A549 treated with ZK216348 at 1 μM for 4 hours (cell line): ENCODE measurements around the gene ASB16. TPM values are rescaled to one million over a fixed set of nuclear protein-coding genes. Genes with fewer than 3 reads are reported as not detected.

ENCODE experiments used
- total RNA-seq: library from RNA; stranded (reverse); fragments of 200-300 nt; extraction: Qiagen RNA extraction; gene quantifications from 5 replicates; pipeline ENCODE4 v1.2.3, GENCODE V29; 2022; ENCODE audit warnings: low read depth

The ASB16 gene
- total RNA-seq: 0.08 to 0.16 TPM (median 0.15 TPM) in 3 of 5 replicates, not detected in the others

GRCh38 chr17:44170499-44171201 lies at the start of gene ASB16:
Gene ASB16, plus strand, starts transcription at chr17:44170704. Its CDS starts 86 bp downstream, at chr17:44170790.

DNA sequence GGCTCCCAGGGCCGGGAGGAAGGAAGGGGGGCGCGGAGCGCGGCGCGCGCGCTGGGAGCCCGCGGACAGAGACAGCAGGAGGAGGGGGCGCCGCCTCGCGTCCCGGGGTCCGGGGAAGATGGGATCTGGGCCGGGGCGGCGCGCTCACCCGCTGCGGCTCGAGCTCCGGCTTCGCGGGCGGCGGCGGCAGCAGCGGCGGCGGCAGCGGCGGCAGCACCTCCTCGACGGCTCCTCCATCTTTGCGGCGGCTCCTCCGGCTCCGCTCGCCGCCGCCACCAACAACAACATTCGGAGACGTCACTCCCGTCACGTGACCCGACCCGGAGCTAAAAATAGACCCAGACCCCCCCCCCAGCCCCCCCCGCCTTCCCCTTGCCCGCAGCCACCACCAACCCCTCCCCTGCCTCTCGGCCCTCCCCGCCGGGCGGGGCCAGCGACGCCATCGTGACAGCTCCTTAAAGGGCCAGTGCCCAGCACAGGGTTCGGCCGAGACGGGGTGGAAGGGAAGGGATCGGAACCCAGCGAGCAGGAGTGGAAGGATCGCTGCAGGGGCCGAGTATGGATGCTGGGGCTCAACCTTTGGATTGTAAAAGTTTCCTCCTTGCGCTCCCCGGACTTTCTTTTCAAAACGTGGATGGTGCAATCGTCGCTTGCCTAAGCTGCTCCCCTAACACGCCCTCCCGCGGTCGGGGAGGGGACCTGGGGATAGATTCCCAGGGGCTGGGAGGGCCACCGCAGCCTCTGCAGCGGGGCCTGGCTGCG lies 47.0 kb upstream of the ASB16 start, which contains the start of gene HDAC5:
TSS of gene HDAC5 (minus strand) at position 286 of the 762 bp plus-strand sequence. CDS start 6,126 bp downstream, outside the sequence.

GRCh38 chr17:44186307-44187130 lies 16.0 kb downstream of the ASB16 start, which contains the start of gene TMUB2:
Gene TMUB2, plus strand, starts transcription at chr17:44186972. Its CDS starts 737 bp downstream, at chr17:44187709.

GRCh38 chr17:44199553-44200477 lies 29.3 kb downstream of the ASB16 start, which contains the start of gene ATXN7L3:
Gene ATXN7L3, minus strand, starts transcription at chr17:44199884. Its CDS starts 1,814 bp downstream, at chr17:44198070.

DNA sequence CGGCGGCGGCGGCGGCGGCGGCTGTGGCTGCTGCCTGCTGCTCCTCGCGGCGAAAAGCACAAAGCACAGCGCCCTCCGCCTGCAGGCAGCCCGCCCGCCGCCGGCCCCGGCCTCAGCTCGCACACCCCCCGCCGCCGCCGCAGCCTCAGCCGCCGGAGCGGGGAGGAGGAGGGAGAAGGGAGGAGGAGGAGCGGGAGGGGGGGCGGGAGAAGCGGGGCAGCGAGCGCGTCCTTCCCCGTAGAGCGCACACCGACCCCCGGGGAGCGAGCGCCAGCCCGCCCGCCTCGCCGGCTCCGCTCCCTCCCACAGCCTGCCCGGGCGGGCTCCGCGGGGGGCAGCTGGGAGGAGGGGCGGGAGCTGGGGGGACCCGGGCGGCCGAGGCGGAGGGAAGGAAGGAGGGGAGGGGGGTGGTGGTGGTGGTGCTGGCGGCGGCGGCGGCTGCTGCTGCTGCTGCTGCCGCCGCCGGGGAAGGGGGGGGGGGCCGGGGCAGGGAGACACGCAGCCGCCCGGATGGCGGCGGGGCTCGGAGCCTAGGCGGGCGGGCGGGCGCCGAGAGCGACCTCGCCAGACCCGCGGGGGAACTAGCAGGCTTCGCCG lies 49.2 kb downstream of the ASB16 start, which contains the start of gene UBTF:
TSS of gene UBTF (minus strand) at position 60 of the 597 bp plus-strand sequence. CDS start 1,446 bp downstream, outside the sequence.

Other genes with a start within 250 kb of the ASB16 start
- gene PPY, start 228.2 kb upstream of the ASB16 start, total RNA-seq: not detected in 5 replicates
- not detected in 5 replicates for gene PYY, start 216.8 kb upstream of the ASB16 start, total RNA-seq
- 0.76 to 2.5 TPM (median 1.1 TPM) in 5 replicates for gene NAGS, start 166.1 kb upstream of the ASB16 start, total RNA-seq
- gene TMEM101, start 155.7 kb upstream of the ASB16 start, total RNA-seq: 18.3 to 35.8 TPM (median 31.5 TPM) in 5 replicates
- gene LSM12, start 104.0 kb upstream of the ASB16 start, total RNA-seq: 45.5 to 56.7 TPM (median 51.4 TPM) in 5 replicates
- 103 to 179 TPM (median 166 TPM) in 5 replicates for gene G6PC3, start 100.0 kb upstream of the ASB16 start, total RNA-seq
- gene HDAC5, start 47.1 kb upstream of the ASB16 start, total RNA-seq: 7.9 to 19.4 TPM (median 14.4 TPM) in 5 replicates
- gene HROB, start 28.8 kb upstream of the ASB16 start, total RNA-seq: 5.7 to 10.9 TPM (median 9.5 TPM) in 5 replicates
- gene TMUB2, start 16.3 kb downstream of the ASB16 start, total RNA-seq: 27.1 to 46.7 TPM (median 44.3 TPM) in 5 replicates
- gene ATXN7L3, start 29.2 kb downstream of the ASB16 start, total RNA-seq: 47.2 to 75.4 TPM (median 73.3 TPM) in 5 replicates
- gene UBTF, start 49.0 kb downstream of the ASB16 start, total RNA-seq: 93.4 to 103 TPM (median 101 TPM) in 5 replicates
- gene SLC4A1, start 97.4 kb downstream of the ASB16 start, total RNA-seq: 0.12 TPM in 1 of 5 replicates, not detected in the others
- 0.74 to 1.3 TPM (median 0.90 TPM) in 5 replicates for gene RUNDC3A, start 137.9 kb downstream of the ASB16 start, total RNA-seq
- 117 to 208 TPM (median 195 TPM) in 5 replicates for gene SLC25A39, start 154.1 kb downstream of the ASB16 start, total RNA-seq
- gene GRN, start 174.6 kb downstream of the ASB16 start, total RNA-seq: 168 to 278 TPM (median 231 TPM) in 5 replicates
- 1.3 to 5.2 TPM (median 4.5 TPM) in 5 replicates for gene FAM171A2, start 193.1 kb downstream of the ASB16 start, total RNA-seq
- 1.2 to 1.9 TPM (median 1.6 TPM) in 5 replicates for gene ITGA2B, start 218.9 kb downstream of the ASB16 start, total RNA-seq